HG02763 (cell line): ENCODE measurements around the gene PPP4R3B.
A peak's percentile ranks its signal among the peaks of the same experiment; 100 is the strongest.

Experiments used
- ATAC-seq: cut with Tn5 transposase; IDR thresholded peaks from one replicate; pipeline ENCODE4 v1.9.1; 2021; ENCODE audit warnings: mild to moderate bottlenecking, moderate library complexity; ENCODE audit not compliant: unreplicated experiment

PPP4R3B gene

GRCh38 chr2:55519938-55520885, 97.2 kb downstream of the PPP4R3B start:
- peak; percentile 12 for ATAC-seq

DNA sequence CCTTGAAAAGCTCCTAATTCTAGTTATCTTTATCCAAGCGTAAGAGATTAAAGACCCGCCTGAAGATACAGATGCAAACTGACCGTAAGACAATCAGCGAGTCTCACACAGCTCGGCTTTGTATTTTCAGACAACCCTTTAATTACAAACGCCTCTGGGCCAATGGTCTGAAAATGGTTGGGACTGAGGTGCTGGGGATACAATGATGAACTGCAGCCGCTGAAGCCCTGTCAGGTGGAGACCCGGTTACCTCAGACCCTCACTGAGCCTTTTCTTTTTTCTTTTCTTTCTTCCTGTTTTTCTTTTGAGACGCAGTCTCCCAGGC, 98.6 kb downstream of the PPP4R3B start:
- ATAC-seq = no peak

- ATAC-seq = no peak
Observed at GRCh38 chr2:55511508-55512124, 105.8 kb downstream of the PPP4R3B start.

GRCh38 chr2:55502590-55503141, 114.8 kb downstream of the PPP4R3B start:
- no peak for ATAC-seq

GRCh38 chr2:55500025-55500424, 117.4 kb downstream of the PPP4R3B start:
- no peak for ATAC-seq

DNA sequence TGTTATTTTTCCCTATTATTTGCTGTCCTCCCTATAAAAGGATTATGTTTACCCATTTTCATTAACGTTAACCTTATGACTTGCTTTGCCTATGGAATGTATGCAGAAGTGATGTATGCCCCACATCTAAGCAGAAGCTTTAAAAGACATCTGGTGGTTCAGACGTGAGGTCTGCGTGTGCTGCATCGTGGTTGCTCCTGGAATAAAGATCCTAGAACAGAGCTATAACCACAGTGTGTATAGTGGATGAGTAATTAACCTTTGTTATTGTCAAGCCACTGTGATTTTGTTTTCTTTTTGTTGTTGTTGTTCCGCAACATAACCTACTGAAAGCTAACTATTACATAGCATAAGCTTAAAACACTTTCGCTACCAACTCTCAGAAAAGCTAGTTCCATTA, 118.8 kb downstream of the PPP4R3B start:
- ATAC-seq = no peak
